ENCODE data around the gene NGB.
"Not testable (repeated sequence)": the region's sequence is repeated elsewhere in the genome, so short reads cannot be mapped to it uniquely, and the experiment has no call there.

Gene NGB, protein sequence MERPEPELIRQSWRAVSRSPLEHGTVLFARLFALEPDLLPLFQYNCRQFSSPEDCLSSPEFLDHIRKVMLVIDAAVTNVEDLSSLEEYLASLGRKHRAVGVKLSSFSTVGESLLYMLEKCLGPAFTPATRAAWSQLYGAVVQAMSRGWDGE

DNA sequence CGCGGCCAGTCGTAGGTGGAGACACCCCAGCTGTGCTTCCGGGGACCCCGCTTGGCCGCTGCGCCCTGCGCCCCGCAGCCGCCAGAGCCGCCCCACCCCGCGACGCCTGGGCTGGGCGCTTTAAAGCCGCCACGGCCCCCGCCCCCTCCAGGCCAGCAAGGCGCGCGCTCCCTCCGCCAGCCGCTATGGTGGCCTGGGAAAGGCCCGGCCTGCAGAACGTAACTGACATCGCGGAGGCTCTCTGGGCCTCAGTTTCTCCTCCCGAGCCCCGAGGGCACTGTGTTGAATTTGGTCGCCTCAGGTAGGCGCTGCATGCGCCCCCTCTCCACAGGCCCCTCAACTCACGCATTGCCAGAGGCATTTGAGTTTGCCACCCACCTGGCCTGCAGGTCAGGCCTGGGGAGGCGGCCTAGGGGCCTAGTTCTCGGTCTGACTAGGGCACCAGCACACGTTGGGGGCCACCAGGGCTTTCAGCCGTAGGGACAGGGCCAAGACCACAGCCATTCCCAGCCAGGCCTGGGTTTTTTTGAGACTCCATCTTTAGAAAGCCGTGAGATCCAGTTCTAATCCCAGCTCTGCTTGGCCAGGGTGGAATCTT is at the start of gene NGB:
Gene NGB (minus strand): TSS at position 94 of the 598 bp plus-strand sequence. CDS start 269 bp downstream, outside the sequence.
- no peak within 1 kb of the TSS for H3K4me3 Mint-ChIP-seq
- H3K4me1 Mint-ChIP-seq: peaks cover 3% of the 10 kb centered on the region
- peaks cover 20% of the 10 kb centered on the region for H3K27me3 Mint-ChIP-seq
- H3K9me3 Mint-ChIP-seq: peaks cover 3% of the 10 kb centered on the region
- ATAC-seq (ENCODE audit: low read depth) (no peak), DNase-seq (ENCODE audit: low spot score in 2 of 2) (no peak)
- H3K27ac Mint-ChIP-seq: no peak within 1 kb of the TSS
- peaks cover 2% of the 10 kb centered on the region for H3K36me3 Mint-ChIP-seq

DNA sequence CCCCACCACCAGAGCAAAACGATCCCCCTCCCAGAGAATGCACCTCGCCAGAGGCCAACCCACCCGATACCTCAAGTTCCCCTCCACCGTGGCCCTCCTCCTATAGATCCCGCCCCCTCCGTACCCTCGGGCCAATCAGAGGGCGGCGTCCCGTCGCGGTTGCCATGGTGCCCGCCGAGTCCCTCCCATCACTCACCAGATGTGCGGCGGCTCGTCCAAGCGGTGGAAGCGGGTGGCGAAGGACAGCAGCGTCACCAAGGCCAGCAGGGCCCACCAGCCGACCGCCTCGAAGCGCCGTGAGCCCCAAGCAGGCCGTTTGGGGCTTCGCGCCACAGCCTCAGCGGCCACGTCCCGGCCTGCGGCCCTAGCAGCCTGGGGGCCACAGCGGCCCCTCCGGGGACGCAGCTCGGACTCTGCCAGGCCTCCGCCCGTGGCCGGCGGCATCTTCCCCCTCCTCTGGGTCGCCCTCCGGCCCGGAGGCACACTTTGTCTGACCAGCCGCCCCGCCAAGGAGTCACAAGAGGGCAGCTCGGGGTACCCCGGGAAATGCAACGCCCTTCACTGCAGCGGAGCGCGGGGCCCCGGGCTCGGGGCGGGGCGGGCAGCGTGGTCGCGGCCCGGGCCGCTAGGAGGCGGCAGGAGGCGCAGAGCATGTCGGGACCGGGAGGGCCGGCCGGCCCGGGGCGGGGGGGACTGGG is 49.4 kb upstream of the NGB start, which contains the start of gene POMT2:
Gene POMT2 (minus strand): TSS at position 646 of the 698 bp plus-strand sequence. CDS start 202 bp downstream, at position 444.
- H3K36me3 Mint-ChIP-seq: no peaks in the 10 kb centered on the region
- peak; percentile 94 to 95 for DNase-seq (ENCODE audit: low spot score in 2 of 2)

DNA sequence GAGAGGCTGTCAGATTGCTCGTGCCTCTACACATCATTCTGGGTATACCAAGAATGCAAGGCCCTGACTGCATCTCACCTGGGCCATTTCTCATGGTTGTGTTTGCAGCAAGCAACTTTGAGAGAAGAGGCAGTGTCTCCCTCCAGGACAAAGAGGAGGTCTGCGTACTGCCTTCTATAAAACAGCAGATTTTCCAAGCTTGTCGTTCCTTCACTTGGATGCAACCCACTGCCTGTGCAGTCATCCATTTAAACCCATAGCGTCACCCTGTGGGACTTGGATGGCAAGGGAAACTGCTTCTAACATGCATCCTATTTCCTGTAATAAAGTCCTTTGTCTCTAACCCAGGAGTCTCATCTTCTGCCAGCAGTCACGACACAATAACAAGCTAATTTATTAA is 48.4 kb upstream of the NGB start:
- ATAC-seq (ENCODE audit: low read depth) (no peak), DNase-seq (ENCODE audit: low spot score in 2 of 2) (no peak)
- H3K27me3 Mint-ChIP-seq: no peaks in the 10 kb centered on the region
- no peak overlapping the region for H3K4me3 Mint-ChIP-seq
- H3K4me1 Mint-ChIP-seq: peaks cover 16% of the 10 kb centered on the region
- no peak overlapping the region for H3K27ac Mint-ChIP-seq
- no peaks in the 10 kb centered on the region for H3K36me3 Mint-ChIP-seq
- no peaks in the 10 kb centered on the region for H3K9me3 Mint-ChIP-seq

More for the DNA sequence above, 49.4 kb upstream of the NGB start, which contains the start of gene POMT2:
- ATAC-seq (ENCODE audit: low read depth): peak; percentile 64
- Mint-ChIP-seq H3K27ac (peak within 1 kb of the TSS; percentile 92), H3K9me3 (no peaks in the 10 kb centered on the region), H3K4me1 (peaks cover 16% of the 10 kb centered on the region), H3K4me3 (peak within 1 kb of the TSS; percentile 98), H3K27me3 (no peaks in the 10 kb centered on the region)

DNA sequence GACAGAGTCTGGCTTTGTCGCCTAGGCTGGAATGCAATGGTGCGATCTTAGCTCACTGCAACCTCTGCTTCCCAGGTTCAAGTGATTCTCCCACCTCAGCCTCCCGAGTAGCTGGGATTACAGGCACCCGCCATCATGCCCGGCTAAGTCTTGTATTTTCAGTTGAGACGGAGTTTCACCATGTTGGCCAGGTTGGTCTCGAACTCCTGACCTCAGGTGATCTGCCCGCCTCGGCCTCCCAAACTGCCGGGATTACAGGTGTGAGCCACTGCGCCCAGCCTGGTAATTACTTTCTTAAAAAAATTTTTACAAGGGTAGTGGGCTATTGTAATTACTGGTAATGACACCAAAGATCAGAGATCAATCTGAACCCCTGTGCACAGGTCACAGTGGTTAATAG is 47.8 kb upstream of the NGB start:
- H3K4me3 Mint-ChIP-seq; H3K36me3 Mint-ChIP-seq; H3K27ac Mint-ChIP-seq; H3K9me3 Mint-ChIP-seq; ATAC-seq (ENCODE audit: low read depth); DNase-seq (ENCODE audit: low spot score in 2 of 2); H3K27me3 Mint-ChIP-seq: not testable (repeated sequence)
- H3K4me1 Mint-ChIP-seq: peaks cover 16% of the 10 kb centered on the region

DNA sequence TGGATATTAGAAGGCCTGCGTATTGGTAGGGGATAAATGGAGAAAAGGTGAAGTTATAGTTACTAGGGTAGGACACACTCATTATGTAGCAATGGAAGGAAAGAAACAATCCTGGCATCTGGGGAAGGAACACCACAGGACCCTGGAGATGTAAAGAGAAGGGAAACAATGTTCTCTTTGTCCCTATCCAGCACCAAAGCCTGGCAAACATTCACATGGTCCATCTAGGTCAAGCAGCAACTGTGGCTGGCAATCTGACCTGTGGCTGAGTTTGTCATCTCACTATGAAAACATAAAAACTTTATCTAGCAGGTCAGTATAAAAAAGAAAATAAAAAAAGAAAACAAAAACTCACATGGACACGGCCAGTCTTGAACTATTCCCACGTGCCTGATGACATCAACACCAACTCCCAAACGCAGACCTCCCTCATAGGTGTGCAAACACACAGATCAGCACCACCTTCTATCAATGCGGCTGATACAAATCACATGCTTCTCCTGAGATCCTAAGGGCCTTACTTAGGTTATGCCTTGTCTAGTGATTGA is 47.1 kb upstream of the NGB start:
- no peaks in the 10 kb centered on the region for H3K9me3 Mint-ChIP-seq
- H3K27ac Mint-ChIP-seq: no peak overlapping the region
- H3K27me3 Mint-ChIP-seq: no peaks in the 10 kb centered on the region
- H3K4me1 Mint-ChIP-seq: peaks cover 16% of the 10 kb centered on the region
- no peaks in the 10 kb centered on the region for H3K36me3 Mint-ChIP-seq
- H3K4me3 Mint-ChIP-seq: no peak overlapping the region
- no peak for ATAC-seq (ENCODE audit: low read depth)
- no peak for DNase-seq (ENCODE audit: low spot score in 2 of 2)

DNA sequence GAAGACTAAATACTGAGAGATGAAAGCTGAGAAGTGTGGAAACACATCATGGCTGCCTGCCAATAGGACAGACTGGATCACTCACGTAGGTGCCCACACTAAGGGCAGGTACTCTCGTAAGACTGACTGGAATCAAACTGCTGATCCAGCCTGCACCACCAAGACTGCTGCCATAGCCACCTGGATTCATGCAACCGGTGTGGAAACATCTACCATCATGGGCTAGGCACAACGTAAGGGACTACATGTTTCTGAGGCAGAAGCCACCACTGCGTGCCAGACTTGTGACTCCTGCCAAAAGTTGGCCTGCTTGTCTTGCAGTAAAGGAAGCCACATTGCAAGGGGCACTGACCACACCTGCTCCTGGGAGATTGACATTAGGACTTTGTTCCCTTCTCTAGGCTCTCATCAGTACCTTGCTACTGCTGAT is 45.9 kb upstream of the NGB start:
- H3K4me3 Mint-ChIP-seq: no peak overlapping the region

DNA sequence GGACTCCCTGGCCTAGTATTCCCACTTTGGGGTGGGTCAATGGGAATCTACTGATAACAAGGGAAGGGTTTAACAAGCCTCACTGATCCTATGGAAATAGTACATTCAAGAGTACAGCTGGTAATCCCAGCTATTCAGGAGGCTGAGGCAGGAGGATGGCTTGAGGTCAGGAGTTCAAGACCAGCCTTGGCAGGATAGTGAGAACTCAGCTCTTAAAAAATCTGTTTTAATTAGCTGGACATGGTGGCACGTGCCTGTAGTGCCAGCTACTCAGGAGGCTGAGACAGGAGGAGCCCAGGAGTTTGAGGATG is 45.1 kb upstream of the NGB start:
- Mint-ChIP-seq H3K4me3 (no peak overlapping the region), H3K27ac (no peak overlapping the region), H3K4me1 (peaks cover 5% of the 10 kb centered on the region), H3K9me3 (no peaks in the 10 kb centered on the region), H3K27me3 (no peaks in the 10 kb centered on the region), H3K36me3 (peaks cover 2% of the 10 kb centered on the region)
- DNase-seq (ENCODE audit: low spot score in 2 of 2): no peak
- ATAC-seq (ENCODE audit: low read depth): no peak

More for the DNA sequence above, 45.9 kb upstream of the NGB start:
- Mint-ChIP-seq H3K4me1 (peaks cover 7% of the 10 kb centered on the region), H3K36me3 (no peaks in the 10 kb centered on the region), H3K27me3 (no peaks in the 10 kb centered on the region), H3K9me3 (no peaks in the 10 kb centered on the region), H3K27ac (no peak overlapping the region)
- ATAC-seq (ENCODE audit: low read depth) (no peak), DNase-seq (ENCODE audit: low spot score in 2 of 2) (no peak)

DNA sequence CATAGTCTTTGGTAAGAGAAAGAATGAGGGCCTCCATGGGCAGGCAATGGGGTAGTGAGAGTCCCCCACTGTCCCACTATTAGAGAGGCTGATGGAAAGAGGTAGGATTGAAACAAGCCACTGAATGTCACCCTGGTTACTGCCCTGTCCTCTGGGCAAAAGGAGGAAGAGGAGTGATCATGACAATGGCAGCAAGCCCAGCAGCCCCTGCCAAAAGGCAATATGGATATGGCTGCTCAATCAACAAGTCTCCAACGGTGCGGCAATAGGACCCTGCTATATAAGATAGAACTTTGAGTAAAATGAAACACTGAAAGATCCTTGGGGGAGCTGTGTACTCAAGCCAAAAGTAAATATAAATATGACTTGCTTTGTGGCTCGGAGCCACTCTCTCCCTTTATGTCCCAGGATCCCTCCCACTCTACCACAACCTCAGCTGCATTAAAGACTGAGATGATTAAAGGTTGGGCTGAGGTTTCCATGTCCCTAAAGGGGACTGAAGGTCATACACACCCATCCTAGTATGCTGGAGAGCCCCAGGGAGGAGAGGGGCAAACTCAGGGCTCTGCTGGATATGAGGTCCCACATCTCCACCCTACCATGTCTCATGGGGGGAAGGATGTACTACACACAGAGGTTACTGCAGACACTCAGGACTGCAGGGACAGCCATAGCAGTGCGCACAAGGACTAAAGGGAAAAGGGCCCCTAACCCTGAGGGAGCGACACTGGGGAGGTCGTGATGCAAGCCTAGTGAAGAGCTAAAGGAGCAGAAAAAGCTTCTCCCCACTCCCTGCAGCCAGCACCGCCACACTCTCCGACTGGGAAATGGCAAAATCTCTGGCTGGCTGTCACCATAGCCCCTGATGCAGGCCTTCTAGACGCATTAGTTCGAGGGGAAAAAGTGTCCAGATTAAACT is 43.8 kb upstream of the NGB start:
- Mint-ChIP-seq H3K4me1 (peaks cover under 1% of the 10 kb centered on the region), H3K36me3 (peaks cover 2% of the 10 kb centered on the region), H3K27ac (no peak overlapping the region), H3K9me3 (no peaks in the 10 kb centered on the region), H3K27me3 (no peaks in the 10 kb centered on the region), H3K4me3 (no peak overlapping the region)
- no peak for ATAC-seq (ENCODE audit: low read depth)
- DNase-seq (ENCODE audit: low spot score in 2 of 2): no peak

DNA sequence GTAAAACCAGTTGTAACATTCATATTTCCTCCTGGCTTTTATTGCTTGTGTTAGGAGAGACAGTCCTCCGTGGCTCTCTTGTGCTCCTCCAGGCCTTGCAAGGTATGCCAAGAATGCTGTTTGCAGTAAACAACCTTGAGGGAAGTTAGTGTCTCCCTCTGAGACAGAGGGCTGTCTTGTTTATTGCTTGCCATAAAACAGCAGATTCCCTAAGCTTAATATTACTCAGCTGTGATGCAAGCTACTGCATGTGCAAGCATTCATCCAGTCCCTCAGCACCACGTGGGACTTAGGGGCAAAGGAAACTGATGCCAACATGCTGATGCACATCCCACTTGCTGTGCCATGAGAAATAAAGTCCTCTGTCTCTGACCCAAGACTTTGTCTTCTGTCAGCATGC is 43.0 kb upstream of the NGB start:
- DNase-seq (ENCODE audit: low spot score in 2 of 2) (no peak), ATAC-seq (ENCODE audit: low read depth) (no peak)
- Mint-ChIP-seq H3K36me3 (peaks cover 2% of the 10 kb centered on the region), H3K4me3 (no peak overlapping the region), H3K27me3 (no peaks in the 10 kb centered on the region), H3K4me1 (peaks cover 3% of the 10 kb centered on the region), H3K27ac (no peak overlapping the region), H3K9me3 (no peaks in the 10 kb centered on the region)

DNA sequence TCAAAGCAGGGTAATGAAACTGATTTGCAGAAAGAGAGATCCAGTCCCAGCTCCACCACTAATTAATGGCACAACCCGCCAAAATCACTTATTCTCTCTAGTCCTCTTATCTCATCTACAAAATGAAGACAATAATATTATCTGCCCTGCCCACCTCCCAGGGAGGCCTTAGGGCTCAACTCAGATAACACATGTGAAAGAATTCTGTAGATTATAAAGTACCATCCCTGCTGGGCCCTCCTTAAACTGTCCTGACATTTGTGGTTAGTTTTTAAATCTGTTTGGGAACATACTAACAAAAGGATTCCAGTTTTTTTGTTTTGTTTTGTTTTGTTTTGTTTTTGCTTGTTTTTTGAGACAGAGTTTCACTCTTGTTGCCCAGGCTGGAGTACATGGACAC is 42.4 kb upstream of the NGB start:
- peaks cover 2% of the 10 kb centered on the region for H3K36me3 Mint-ChIP-seq
- H3K9me3 Mint-ChIP-seq: no peaks in the 10 kb centered on the region
- ATAC-seq (ENCODE audit: low read depth): no peak
- H3K27ac Mint-ChIP-seq: no peak overlapping the region
- H3K4me1 Mint-ChIP-seq: peaks cover 3% of the 10 kb centered on the region
- no peak for DNase-seq (ENCODE audit: low spot score in 2 of 2)
- no peaks in the 10 kb centered on the region for H3K27me3 Mint-ChIP-seq
- H3K4me3 Mint-ChIP-seq: no peak overlapping the region

DNA sequence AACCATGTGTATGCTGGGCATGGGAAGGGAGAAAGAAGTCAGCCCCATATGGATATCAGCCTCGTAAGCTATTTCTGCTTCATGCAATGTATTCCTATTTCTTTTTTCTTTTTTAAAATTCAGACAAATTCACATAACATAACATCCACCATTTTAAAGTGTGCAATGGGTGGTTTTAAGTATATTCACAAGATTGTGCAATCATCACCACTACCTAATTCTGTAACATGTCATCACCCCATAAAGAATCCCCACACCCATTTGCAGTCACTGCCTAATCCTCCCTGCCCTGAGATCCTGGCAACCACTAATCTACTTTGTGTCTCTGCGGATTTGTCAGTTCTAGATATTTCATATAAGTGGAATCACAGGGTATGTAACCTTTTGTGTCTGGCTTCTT is 40.2 kb upstream of the NGB start:
- Mint-ChIP-seq H3K27me3 (no peaks in the 10 kb centered on the region), H3K4me3 (no peak overlapping the region), H3K4me1 (peaks cover 3% of the 10 kb centered on the region), H3K36me3 (peaks cover 2% of the 10 kb centered on the region), H3K9me3 (no peaks in the 10 kb centered on the region), H3K27ac (no peak overlapping the region)
- ATAC-seq (ENCODE audit: low read depth): no peak
- no peak for DNase-seq (ENCODE audit: low spot score in 2 of 2)

DNA sequence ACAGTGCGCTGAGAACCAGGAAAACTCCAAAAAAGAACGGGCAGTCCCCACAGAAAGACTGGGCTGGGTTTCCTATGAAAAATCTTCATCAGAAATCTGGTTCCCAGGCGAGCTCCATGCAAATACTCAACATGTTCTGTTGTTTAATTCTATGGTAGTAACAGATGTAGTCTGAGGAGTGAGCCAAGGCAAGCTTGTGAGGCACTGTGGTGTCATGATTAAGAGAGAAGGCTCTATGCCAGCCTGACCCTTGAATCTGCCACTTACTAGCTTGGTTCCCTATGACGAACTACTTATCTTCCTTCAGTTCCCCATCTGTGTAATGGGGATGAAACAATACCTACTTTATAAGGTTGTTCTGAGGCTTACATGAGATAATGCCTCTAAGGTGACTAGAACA is 39.0 kb upstream of the NGB start:
- ATAC-seq (ENCODE audit: low read depth) (no peak), DNase-seq (ENCODE audit: low spot score in 2 of 2) (no peak)
- Mint-ChIP-seq H3K27ac (no peak overlapping the region), H3K4me1 (peaks cover 3% of the 10 kb centered on the region), H3K9me3 (no peaks in the 10 kb centered on the region), H3K27me3 (no peaks in the 10 kb centered on the region), H3K36me3 (peaks cover 5% of the 10 kb centered on the region), H3K4me3 (no peak overlapping the region)

DNA sequence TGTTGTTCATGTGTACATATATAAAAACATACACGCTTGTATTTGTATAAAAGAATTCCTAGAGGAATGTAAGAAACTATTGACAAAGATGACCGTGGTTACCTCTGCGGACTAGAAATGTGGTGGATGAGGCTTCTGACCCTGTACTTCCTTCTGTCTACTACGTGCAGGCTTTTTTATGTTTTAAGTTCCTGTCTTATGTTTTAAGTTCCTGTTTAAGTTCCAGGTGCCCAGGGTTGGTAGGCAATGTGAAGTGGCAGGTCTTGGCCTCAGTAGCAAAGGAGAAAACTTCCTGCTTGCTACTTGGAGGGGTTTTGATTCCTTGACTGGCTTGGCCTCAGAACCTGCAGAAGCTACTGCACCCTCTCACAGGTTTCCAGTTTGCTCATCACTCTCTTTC is 38.1 kb upstream of the NGB start:
- H3K9me3 Mint-ChIP-seq: no peaks in the 10 kb centered on the region
- H3K27ac Mint-ChIP-seq: no peak overlapping the region
- no peak for DNase-seq (ENCODE audit: low spot score in 2 of 2)
- H3K4me3 Mint-ChIP-seq: no peak overlapping the region
- peaks cover 9% of the 10 kb centered on the region for H3K36me3 Mint-ChIP-seq
- peak; percentile 62 for ATAC-seq (ENCODE audit: low read depth)
- H3K4me1 Mint-ChIP-seq: peaks cover 3% of the 10 kb centered on the region
- no peaks in the 10 kb centered on the region for H3K27me3 Mint-ChIP-seq
